ENCODE results near the gene TOE1. TPM values are rescaled to one million over a fixed set of nuclear protein-coding genes. Genes with fewer than 3 reads are reported as not detected.

Gene TOE1
- total and polyA plus RNA-seq, 9 donors, result 6.7 to 16.3 (median 10.7) TPM

GRCh38 chr1:45322486-45323040 is 17.4 kb upstream of the TOE1 start:
- H3K36me3 ChIP-seq, result no peaks in the 10 kb centered on the region
- no peak for TF ChIP-seq POLR2A (IDR thresholded peaks at IDR 0.05)
- no peak for TF ChIP-seq EP300 (IDR thresholded peaks at IDR 0.05)
- no peak for TF ChIP-seq CTCF (IDR thresholded peaks at IDR 0.05)
- no peak overlapping the region for H3K4me3 ChIP-seq
- H3K27me3 ChIP-seq, result no peaks in the 10 kb centered on the region
- H3K4me1 ChIP-seq (ENCODE audit: insufficient read depth), result peaks cover 4% of the 10 kb centered on the region
- intact Hi-C loops (cut with DNase I), result no loop called here
- no peak for DNase-seq
- WGBS, 3 donors, result 72 to 75% (median 73%) methylated on average over 10 of the region's 10 CpGs
- H3K27ac ChIP-seq, result no peak overlapping the region
- no peaks in the 10 kb centered on the region for H3K9me3 ChIP-seq

GRCh38 chr1:45325851-45326506 is 14.0 kb upstream of the TOE1 start:
- H3K36me3 ChIP-seq, result no peaks in the 10 kb centered on the region
- 55 to 61% (median 59%) methylated on average over 6 of the region's 6 CpGs for WGBS, 3 donors
- H3K27ac ChIP-seq, result no peak overlapping the region
- intact Hi-C loops (cut with DNase I), result no loop called here
- H3K9me3 ChIP-seq, result no peaks in the 10 kb centered on the region
- DNase-seq, result no peak
- H3K4me3 ChIP-seq, result no peak overlapping the region
- no peaks in the 10 kb centered on the region for H3K27me3 ChIP-seq
- peaks cover 4% of the 10 kb centered on the region for H3K4me1 ChIP-seq (ENCODE audit: insufficient read depth)
- no peak for TF ChIP-seq EP300 (IDR thresholded peaks at IDR 0.05)
- no peak for TF ChIP-seq POLR2A (IDR thresholded peaks at IDR 0.05)
- TF ChIP-seq CTCF (IDR thresholded peaks at IDR 0.05), result no peak

GRCh38 chr1:45326627-45327623 is 13.0 kb upstream of the TOE1 start, which contains the start of gene HPDL:
TSS of gene HPDL (plus strand) at chr1:45326895. CDS start at chr1:45327149, 254 bp downstream.
- Histone ChIP-seq H3K27ac (no peak within 1 kb of the TSS), H3K4me1 (ENCODE audit: insufficient read depth) (peaks cover 4% of the 10 kb centered on the region), H3K4me3 (peak within 1 kb of the TSS; percentile 39), H3K9me3 (no peaks in the 10 kb centered on the region), H3K36me3 (no peaks in the 10 kb centered on the region), H3K27me3 (no peaks in the 10 kb centered on the region)
- peak; percentile 70 to 84 (median 79) for DNase-seq
- 1 to 4% (median 2%) methylated on average over 84 to 96 of the region's 96 CpGs for WGBS, 3 donors
- intact Hi-C loops (cut with DNase I), result no loop called here
- no peak for TF ChIP-seq POLR2A (IDR thresholded peaks at IDR 0.05)
- TF ChIP-seq CTCF (IDR thresholded peaks at IDR 0.05), result no peak
- no peak for TF ChIP-seq EP300 (IDR thresholded peaks at IDR 0.05)
